LNCAP (cell line): Measurements from ENCODE around the gene KPNA4.

Source experiments
- CTCF ChIP-seq: fragments of 450-650 bp; IDR thresholded peaks from 2 replicates; pipeline ENCODE4 v1.5.1; 2017; ENCODE audit warnings: mild to moderate bottlenecking

Gene KPNA4

DNA sequence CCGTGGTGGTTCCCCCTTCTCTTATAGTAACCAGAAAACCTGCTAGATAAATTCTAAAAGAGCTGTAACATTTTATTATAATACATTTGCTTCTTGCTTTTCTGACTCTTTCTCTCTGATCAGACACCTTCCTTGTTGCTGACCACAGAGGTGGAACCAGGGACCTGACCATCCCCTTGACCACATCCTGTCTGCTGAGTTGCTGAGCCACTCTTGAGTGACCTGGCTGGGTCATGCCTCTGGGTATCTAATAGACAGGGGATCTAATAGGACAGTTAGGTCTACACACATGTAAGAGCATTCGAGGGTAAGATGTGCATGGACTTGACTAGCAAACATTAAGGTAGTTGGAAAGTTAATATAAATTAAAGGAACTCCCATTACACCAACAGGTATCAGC lies 93.0 kb downstream of the KPNA4 start:
- TF ChIP-seq CTCF, result no peak

GRCh38 chr3:160471892-160472291 lies 93.5 kb downstream of the KPNA4 start:
- no peak for TF ChIP-seq CTCF

GRCh38 chr3:160470181-160470580 lies 95.2 kb downstream of the KPNA4 start:
- no peak for TF ChIP-seq CTCF

- no peak for TF ChIP-seq CTCF
These were observed 100.4 kb downstream of the KPNA4 start for GRCh38 chr3:160464971-160465370.

DNA sequence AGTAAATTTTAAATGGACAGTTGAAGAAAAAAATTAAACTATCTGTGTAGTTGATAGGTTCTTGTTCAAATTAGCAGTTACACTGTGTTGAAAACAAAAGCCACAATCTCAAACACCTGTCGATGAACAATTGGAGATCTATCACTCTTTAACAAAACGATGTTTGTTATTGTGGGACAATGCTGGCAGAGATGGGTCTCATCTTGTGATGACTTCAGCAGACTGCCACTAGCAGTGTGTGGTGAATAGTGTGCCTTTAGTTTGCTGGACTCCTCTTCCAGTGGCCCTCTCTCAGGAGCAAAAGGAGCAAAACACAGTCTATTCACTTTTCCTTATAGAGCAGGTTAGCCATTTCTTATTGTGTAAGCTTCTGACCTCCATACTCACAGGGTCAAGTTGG lies 101.0 kb downstream of the KPNA4 start:
- TF ChIP-seq CTCF, result no peak

GRCh38 chr3:160460033-160460432 lies 105.3 kb downstream of the KPNA4 start:
- TF ChIP-seq CTCF, result no peak

GRCh38 chr3:160459450-160459970 lies 105.9 kb downstream of the KPNA4 start:
- no peak for TF ChIP-seq CTCF

DNA sequence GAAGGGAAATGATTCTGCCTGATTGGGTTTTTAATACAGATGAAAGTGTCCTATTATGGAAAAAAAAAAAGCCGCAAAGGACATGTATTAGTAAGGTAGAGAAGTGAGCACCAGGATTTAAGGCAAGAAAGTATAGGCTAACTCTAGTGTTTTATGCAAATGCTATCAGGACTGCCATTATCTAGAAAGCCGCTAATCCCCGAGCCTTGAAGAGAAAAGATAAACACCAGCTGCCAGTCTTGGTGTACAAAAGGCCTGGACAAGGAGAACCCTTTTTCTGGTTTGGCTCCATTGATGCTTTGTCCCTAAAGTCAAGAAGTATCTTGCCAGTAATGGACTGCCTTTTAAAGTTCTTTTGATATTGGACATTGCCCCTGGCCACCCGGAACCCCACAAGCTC lies 107.2 kb downstream of the KPNA4 start:
- TF ChIP-seq CTCF, result no peak
